GM23338 (cell line): Measurements from ENCODE around the gene MMP25. TPM values are rescaled to one million over a fixed set of nuclear protein-coding genes. Genes with fewer than 3 reads are reported as not detected.

Experiments
- ATAC-seq: fragments of 200-7000 bp; cut with Tn5 transposase; 3 replicates; pipeline ENCODE4 v1.9.1; 2020
- DNase-seq: peaks from one replicate; pipeline ENCODE4 v3.0.0-alpha.2; 2015; ENCODE audit warnings: low spot score
- H2AFZ ChIP-seq: fragments of 200-600 bp; sonication (generic); 2 replicates; pipeline ENCODE4 v1.8.0; 2016; ENCODE audit warnings: antibody characterized with exemption, mild to moderate bottlenecking, moderate library complexity
- H3F3A ChIP-seq: fragments of 200-600 bp; sonication (generic); replicated peaks from 2 replicates; pipeline ENCODE4 v1.8.0; 2017; ENCODE audit warnings: antibody characterized with exemption, mixed run types, low read depth
- H3K27ac ChIP-seq: fragments of 200-600 bp; sonication (generic); 2 replicates; pipeline ENCODE4 v1.6.1; 2016; ENCODE audit warnings: low read depth
- H3K27me3 ChIP-seq: fragments of 200-600 bp; sonication (generic); 2 replicates; pipeline ENCODE4 v1.8.0; 2016; ENCODE audit warnings: mild to moderate bottlenecking, mixed run types, moderate library complexity; ENCODE audit not compliant: insufficient read depth
- H3K36me3 ChIP-seq: fragments of 200-600 bp; sonication (generic); 2 replicates; pipeline ENCODE4 v1.8.0; 2016; ENCODE audit warnings: mild to moderate bottlenecking; ENCODE audit not compliant: insufficient read depth
- H3K4me1 ChIP-seq: fragments of 200-600 bp; sonication (generic); 2 replicates; pipeline ENCODE4 v1.8.0; 2016; ENCODE audit warnings: mild to moderate bottlenecking, moderate library complexity; ENCODE audit not compliant: insufficient read depth
- H3K4me2 ChIP-seq: fragments of 200-600 bp; sonication (generic); 2 replicates; pipeline ENCODE4 v1.7.1; 2017; ENCODE audit warnings: mixed run types
- H3K4me3 ChIP-seq: fragments of 200-600 bp; sonication (generic); 2 replicates; pipeline ENCODE4 v1.6.1; 2016; ENCODE audit warnings: mixed run types
- H3K79me2 ChIP-seq: fragments of 200-600 bp; sonication (generic); replicated peaks from 2 replicates; pipeline ENCODE4 v1.8.0; 2017; ENCODE audit warnings: mild to moderate bottlenecking; ENCODE audit not compliant: insufficient read depth
- H3K9me2 ChIP-seq: fragments of 200-600 bp; sonication (generic); 2 replicates; pipeline ENCODE4 v1.8.0; 2017; ENCODE audit not compliant: insufficient read depth
- H4K20me1 ChIP-seq: fragments of 200-600 bp; sonication (generic); replicated peaks from 2 replicates; pipeline ENCODE4 v1.8.0; 2017; ENCODE audit warnings: mild to moderate bottlenecking; ENCODE audit not compliant: insufficient read depth
- H3K27ac Mint-ChIP-seq: 2 replicates; pipeline ENCODE4 v1.8.0; 2020; ENCODE audit warnings: inconsistent platforms, mild to moderate bottlenecking, moderate library complexity, mixed read lengths
- H3K27me3 Mint-ChIP-seq: 3 replicates; pipeline ENCODE4 v1.8.0; 2022; ENCODE audit warnings: low read depth, mild to moderate bottlenecking, moderate library complexity, mixed read lengths, inconsistent platforms; ENCODE audit not compliant: insufficient read depth, poor library complexity
- H3K36me3 Mint-ChIP-seq: 3 replicates; pipeline ENCODE4 v1.8.0; 2021; ENCODE audit warnings: low read depth, mild to moderate bottlenecking, inconsistent platforms, moderate library complexity, mixed read lengths
- H3K4me1 Mint-ChIP-seq: 3 replicates; pipeline ENCODE4 v1.8.0; 2020; ENCODE audit warnings: mild to moderate bottlenecking, inconsistent platforms, mixed read lengths
- H3K4me3 Mint-ChIP-seq: 3 replicates; pipeline ENCODE4 v1.8.0; 2021; ENCODE audit warnings: moderate library complexity, mild to moderate bottlenecking, inconsistent platforms, mixed read lengths
- H3K9me3 Mint-ChIP-seq: 3 replicates; pipeline ENCODE4 v1.8.0; 2020; ENCODE audit warnings: moderate library complexity, mild to moderate bottlenecking, inconsistent platforms, mixed read lengths
- CREB1 ChIP-seq: fragments of 250-450 bp; sonication (Bioruptor Pico); IDR thresholded peaks from 2 replicates; pipeline ENCODE4 v1.5.0; 2020; ENCODE audit warnings: low read depth, mild to moderate bottlenecking, moderate library complexity
- CTCF ChIP-seq, 2 experiments: fragments of 200-600 bp in 1 of 2; sonication (generic) in 1 of 2; conservative IDR thresholded peaks; 2 replicates each; pipeline versions ENCODE4 v1.5.1 to v1.6.1; 2016 to 2017; ENCODE audit warnings: antibody characterized with exemption in 2 of 2, low read depth in 2 of 2, mild to moderate bottlenecking in 2 of 2, moderate library complexity in 1 of 2
- ETS1 ChIP-seq: IDR thresholded peaks from 2 replicates; pipeline ENCODE4 v1.6.1; 2016; ENCODE audit warnings: antibody characterized with exemption
- EZH2 ChIP-seq: fragments of 200-600 bp; sonication (generic); IDR thresholded peaks from one replicate; pipeline ENCODE4 v1.8.0; 2017; ENCODE audit warnings: antibody characterized with exemption, mild to moderate bottlenecking, low read depth; ENCODE audit not compliant: unreplicated experiment
- JUNB ChIP-seq: IDR thresholded peaks from one replicate; pipeline ENCODE4 v1.6.1; 2016; ENCODE audit warnings: antibody characterized with exemption; ENCODE audit not compliant: unreplicated experiment
- ZNF114 ChIP-seq: fragments of 250-450 bp; sonication (Bioruptor Pico); IDR thresholded peaks from 2 replicates; pipeline ENCODE4 v1.5.0; 2020; ENCODE audit warnings: mild to moderate bottlenecking, moderate library complexity
- ZNF462 ChIP-seq: fragments of 250-450 bp; sonication (Bioruptor Pico); IDR thresholded peaks from 2 replicates; pipeline ENCODE4 v1.5.0; 2020; ENCODE audit warnings: mild to moderate bottlenecking, moderate library complexity
- polyA plus RNA-seq: library from polyadenylated mRNA; unstranded; fragments of >200 nt; fragmentation: Nextera tagmentation; extraction: Ambion mirVana; gene quantifications from 2 replicates; pipeline ENCODE4 v1.2.1, GENCODE V29; 2016
- total RNA-seq: library from RNA; depleted of rRNA; stranded (reverse); fragments of >200 nt; shearing (Covaris generic); gene quantifications from 2 replicates; pipeline ENCODE4 v1.2.3, GENCODE V29; 2014

Gene MMP25
- total and polyA plus RNA-seq, 2 experiments from 2014 or later: 7.7 to 15.9 TPM

- no peaks in the 10 kb centered on the region for H3K36me3 ChIP-seq
- H2AFZ ChIP-seq: peak within 1 kb of the TSS; percentile 76; the same call in 1 of the 2 replicates
- H3K9me2 ChIP-seq: no peaks in the 10 kb centered on the region
- H3K79me2 ChIP-seq: no peaks in the 10 kb centered on the region
- Mint-ChIP-seq H3K27me3 (peaks cover 25% of the 10 kb centered on the region), H3K9me3 (no peaks in the 10 kb centered on the region; the same call in 2 of the 3 replicates), H3K27ac (no peak within 1 kb of the TSS), H3K4me3 (no peak within 1 kb of the TSS; the same call in 2 of the 3 replicates), H3K4me1 (peaks cover 24% of the 10 kb centered on the region), H3K36me3 (no peaks in the 10 kb centered on the region; the same call in 2 of the 3 replicates)
- H3K27ac ChIP-seq: no peak within 1 kb of the TSS
- DNase-seq: no peak
- no peak within 1 kb of the TSS for H3K4me3 ChIP-seq
- H3K4me2 ChIP-seq: no peak within 1 kb of the TSS
- peaks cover 4% of the 10 kb centered on the region; the same call in 1 of the 2 replicates for H3F3A ChIP-seq
- ATAC-seq: peak; percentile 16
- no peaks in the 10 kb centered on the region for H4K20me1 ChIP-seq
- 0 out of 2 replicates have a peak, but pooled peaks cover 4% of the 10 kb centered on the region for H3K27me3 ChIP-seq
- peaks cover 6% of the 10 kb centered on the region for H3K4me1 ChIP-seq
- no peak for TF ChIP-seq CREB1 (CRISPR knock-in tag)
- TF ChIP-seq JUNB: no peak
- TF ChIP-seq EZH2: no peak
- TF ChIP-seq CTCF (conservative IDR thresholded peaks at IDR 0.05; ENCODE audit: low read depth in 2 of 2): no peak
- TF ChIP-seq ZNF462: no peak
- no peak for TF ChIP-seq ETS1
- TF ChIP-seq ZNF114 (CRISPR knock-in tag): no peak
Measured at GRCh38 chr16:3065069-3065741, 18.8 kb downstream of the MMP25 start, which contains the start of gene IL32. IL32 (plus strand) TSS chr16:3065640; CDS start chr16:3065812, 172 bp downstream.
